Hematopoietic multipotent progenitor cell treated with erythropoietin and hydrocortisone succinate and interleukin-3 and kit ligand, for 6 days (in vitro differentiated cells): Measurements from ENCODE around the gene SYTL2.
"Not testable (repeated sequence)": the region's sequence is repeated elsewhere in the genome, so short reads cannot be mapped to it uniquely, and the experiment has no call there.

Experiments
- DNase-seq: peaks from one replicate; pipeline ENCODE4 v3.0.0-alpha.2; 2015

The SYTL2 gene

DNA sequence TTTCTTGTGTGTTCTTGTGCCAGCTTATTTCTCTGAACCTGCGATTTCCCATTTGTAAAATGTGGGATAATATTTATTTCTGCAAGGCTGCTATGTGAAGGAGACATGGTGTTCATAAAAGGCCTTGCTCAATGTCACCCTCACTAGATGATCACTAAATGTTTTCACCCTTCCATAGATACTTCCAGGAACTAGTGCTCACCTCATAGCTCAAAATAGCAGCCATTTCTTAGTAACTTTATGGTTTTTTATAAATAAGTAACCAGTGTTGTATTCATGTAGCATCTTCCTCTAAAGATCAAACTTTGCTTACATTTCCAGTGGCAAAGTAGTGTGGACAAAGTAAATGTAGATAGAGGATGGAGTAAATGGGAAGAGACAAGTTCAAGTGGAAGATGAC is 23.8 kb downstream of the SYTL2 start:
- no peak for DNase-seq

DNA sequence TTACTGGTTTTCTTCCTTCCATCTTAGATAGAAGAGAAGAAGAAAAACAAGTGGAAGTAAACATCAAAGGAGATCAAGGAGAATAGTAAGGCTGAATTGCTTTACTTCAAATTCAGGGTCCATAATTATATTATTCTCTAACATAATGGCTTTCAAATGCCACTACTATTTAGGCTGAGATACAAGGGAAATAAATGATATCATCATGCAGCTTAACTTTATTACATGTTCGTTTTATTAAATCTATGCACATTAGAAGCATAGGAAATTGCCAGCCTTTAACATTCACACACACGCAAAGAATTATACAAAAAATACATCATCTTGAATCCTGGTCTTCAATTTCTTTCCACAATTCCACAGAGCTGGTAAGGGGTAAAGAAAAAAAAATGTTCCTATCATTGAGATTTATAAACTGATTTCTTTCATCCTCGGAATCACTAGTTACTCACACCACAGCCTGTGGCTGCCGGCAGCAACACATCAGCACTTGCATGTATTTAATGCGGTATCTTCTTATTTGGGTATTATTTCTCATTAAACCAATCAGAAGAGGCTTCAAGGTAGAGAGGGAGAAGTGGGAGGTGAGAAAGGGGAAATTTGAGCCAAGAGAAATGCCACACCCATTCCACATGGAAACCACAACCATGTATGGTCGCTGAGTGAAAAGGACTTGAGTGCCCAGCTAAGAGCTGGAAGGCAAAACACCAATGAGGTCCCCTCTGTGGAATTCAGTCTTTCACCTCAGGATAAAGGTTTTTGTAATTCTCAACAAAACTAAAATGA is 26.3 kb downstream of the SYTL2 start:
- DNase-seq = no peak

DNA sequence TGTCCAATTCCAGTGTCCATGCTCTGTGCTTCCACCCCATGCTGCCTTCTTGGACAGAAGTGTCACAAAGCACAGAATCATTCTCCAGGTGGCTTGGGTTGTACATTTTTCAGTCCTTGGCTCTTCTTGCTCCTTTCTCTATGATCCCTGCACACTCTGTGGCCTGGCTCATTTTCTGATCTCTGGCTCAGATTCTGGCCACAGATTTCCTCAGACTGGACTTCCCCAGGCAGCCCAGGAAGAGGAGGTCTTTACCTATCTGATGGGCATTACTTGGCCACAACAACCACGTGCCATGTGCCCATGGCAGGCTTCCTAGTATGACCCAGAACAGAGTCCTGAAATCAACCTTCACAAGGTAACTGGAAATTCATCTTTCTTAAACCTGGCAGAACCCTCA is 27.2 kb downstream of the SYTL2 start:
- DNase-seq = no peak

DNA sequence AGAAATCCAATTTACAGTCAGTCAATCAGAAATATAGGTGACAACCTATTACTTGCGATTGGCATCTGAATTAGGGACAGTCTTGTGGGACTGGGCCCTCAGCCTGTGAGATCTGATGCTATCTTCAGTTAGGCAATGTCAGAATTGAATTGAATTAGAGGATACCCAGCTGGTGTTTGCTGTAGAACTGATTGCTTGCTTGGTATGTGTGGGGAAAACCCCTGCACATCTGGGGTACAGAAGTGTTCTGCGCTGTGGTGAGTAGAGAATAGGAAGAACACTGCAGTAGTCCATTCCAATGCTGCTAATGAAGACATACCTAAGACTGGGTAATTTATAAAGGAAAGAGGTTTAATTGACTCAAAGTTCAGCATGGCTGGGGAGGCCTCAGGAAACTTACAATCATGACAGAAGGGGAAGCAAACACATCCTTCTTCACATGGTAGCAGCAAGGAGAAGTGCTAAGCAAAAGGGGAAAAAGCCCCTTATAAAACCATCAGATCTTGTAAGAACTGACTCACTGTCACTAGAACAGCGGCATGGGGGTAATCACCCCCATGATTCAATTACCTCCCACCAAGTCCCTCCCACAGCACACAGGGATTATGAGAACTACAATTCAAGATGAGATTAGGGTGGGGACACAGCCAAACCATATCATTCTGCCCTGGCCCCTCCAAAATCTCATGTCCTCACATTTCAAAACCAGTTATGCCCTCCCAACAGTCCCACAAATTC is 30.0 kb downstream of the SYTL2 start:
- not testable (repeated sequence) for DNase-seq

DNA sequence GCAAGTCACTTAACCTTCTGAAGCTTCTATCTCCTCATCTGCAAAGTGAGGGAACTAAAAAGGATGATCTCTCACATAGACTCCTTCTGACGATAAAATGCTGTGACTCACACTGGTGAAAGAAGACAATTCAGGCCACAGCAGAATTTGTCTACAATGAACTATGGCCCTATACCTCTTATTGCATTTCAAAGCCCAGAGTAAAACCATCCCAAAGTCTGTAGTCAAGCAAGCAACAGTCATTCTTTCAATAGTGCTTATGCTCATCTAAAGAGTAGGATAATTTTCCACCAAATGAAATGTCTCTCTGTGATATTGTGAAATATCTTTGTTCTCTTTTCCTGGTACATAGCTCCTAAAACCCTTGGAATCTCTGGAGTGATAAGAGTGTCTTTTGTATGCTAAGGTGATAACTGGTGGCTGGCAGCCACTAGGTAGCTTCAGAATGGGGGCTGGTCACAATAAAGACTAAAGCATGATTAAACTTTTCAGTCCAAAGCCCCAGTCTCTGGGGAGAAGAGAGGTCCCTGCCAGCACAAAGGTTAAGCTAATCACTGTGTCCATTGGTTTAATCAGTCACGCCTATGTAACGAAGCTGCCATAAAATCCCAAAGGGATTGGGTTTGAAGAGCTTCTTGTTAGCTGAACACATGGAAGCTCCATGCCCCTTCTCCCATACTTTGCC is 30.8 kb downstream of the SYTL2 start:
- no peak for DNase-seq

DNA sequence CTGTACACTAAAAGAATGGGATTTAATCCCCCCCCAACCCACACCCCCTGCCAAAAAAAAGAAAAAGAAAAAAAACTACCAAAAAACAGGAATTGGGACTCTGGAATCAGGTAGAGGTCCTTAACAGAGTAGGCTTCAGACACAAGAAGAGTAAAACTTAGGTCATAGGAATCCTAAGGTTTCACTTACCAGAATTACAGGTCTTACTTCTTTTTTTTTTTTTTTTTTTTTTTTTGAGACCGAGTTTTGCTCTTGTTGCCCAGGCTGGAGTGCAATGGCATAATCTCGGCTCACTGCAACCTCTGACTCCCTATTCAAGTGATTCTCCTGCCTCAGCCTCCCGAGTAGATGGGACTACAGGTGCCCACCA is 33.4 kb downstream of the SYTL2 start:
- DNase-seq = not testable (repeated sequence)

DNA sequence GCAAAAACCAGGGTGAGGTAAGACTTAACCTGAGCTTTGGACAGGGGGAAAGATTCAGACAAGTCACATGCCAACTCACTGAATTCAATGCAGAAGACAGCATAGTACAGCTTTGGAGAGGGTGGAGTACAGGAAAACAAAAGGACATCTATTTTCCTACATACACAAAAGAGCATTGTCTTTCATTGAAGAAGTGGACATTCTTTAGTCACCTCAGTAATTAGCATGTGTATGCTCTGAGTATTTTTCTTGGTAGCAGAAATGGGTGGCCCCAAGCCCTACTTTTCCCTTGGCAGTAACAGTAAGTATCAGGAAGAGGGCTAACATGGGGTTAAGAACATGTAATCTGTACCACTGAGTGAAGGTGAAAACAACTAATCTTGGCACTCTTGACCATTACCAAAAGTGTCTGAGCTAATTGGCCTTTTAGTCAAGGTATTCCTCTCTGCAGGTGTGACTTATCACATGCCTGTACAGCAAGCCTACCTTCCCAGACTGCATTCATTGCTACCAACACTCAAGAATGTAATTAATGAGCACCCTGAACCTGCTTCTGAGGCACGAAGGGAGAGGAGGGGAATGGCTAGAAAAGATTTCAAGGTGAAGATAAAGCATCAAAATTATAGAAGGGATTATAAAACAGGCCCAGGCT is 33.9 kb downstream of the SYTL2 start:
- no peak for DNase-seq

DNA sequence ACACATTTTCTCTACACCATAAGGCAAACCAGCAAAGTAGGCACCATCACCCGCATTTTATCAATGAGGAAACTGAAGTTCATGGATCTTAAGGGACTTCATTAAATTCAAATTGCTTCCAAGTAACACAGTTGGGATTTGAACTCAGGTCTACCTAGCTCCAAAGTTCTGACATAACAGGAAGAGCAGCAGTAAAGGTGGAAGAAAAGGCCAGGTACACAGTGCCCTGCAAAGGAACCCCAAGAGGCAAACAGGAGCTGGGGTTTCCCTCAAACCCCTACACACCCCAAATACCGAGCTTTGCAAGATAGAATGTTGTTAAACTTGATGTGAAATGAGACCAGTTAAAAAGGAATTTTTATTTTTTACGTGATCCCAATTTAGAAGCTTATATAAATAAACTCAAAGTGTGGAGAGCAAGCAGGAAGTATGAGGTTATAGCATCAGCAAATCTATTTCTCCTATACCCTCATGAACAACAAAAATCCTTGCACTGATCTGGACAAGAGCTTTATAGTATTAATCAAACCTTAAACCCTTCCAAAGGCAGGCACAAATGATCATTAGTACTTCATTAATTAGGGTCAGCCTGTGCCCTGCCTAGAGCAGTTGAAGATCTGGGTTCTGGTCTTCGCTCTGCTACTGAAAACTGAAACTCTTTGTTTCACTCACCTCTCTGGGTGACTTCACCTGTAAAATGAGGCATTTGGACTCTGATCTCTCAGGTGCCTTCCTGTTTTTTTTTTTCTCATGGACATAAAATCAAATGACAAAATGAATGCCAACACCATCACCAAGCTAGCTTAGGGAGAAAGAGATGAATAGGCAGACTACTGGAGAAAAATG is 36.5 kb downstream of the SYTL2 start:
- no peak for DNase-seq

DNA sequence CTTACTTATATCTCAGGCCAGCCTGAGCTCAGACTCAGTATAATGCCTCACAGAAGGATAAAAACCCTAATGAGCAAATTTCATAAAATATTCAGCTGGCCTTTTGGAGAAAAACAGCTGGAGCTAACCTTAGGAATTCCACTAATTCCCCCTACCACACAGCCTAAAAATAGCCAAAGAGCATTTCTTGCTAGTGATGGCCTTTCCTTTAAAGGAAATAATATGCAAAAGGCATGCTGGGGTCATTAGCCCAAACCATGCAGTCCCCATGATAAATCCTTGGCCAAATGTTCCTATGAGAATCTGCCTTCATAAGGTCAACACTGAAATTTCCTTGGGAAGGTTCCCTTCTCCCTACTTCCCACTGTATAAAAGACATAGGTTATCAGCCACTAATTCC is 38.2 kb downstream of the SYTL2 start:
- no peak for DNase-seq

DNA sequence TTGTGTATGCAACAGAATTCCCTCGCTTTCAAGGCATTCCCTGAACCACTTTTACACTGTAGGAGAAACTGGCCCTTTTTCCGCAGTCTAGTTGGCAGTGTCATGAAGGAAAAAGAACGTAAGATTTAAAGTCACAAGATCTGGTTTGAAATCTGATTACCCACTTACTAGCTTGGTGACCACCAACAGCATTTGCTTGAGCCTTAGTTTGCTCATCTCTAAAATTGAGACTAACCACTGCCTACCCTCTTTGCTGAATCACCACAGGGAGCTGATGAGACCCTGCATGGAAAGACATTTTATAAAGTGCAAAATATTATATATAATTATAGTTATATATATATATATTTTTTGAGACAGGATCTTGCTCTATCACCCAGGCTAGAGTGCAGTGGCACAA is 39.4 kb downstream of the SYTL2 start:
- no peak for DNase-seq

DNA sequence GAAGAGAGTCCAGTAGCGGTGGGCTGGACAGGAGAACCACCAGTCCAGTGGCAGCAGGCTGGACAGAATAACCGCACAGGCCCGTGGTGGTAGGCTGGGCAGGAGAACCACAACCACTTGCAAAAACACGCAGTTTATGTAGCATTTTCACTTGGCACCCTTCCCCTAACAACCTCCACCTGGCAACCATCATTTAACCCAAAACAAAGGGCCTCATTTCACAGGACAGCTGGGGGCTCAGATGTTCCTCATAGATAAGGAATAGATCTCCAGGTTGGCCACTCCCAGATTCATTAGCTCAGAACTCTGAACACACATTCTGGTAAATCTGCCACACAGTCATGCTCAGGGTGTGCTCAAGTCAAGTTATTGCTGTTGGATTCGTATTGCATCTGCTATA is 41.2 kb downstream of the SYTL2 start:
- no peak for DNase-seq

DNA sequence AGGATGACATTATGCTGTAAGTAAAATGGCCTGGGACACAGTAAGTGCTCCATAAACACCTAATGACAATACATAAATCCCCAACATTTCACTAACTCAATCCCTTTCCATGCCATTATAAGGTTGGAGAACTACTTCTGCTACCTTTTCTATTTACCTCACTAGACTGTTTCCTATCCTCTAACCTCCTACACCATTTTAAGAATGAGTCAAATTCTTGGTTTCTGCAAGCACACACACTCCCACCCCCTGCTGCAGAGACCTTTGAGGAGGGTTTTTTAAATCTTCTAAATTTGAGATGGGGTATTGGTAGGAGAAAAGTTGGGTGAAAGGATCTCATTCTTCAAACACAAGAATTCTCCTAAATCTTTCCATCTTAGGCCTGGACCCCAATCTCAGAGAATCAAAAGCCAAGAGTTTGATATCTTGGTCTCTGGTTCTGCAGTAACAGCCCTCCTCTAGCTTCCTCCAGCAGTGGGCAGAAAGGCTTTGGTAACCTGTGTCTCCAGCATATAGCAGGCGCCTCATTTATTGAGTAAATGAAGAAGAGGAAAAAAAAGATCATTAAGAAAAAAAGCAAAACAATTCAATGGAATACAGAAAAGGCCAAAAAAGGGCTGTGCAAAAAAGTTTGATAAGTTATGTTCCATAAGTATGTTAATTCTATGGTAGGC is 42.3 kb downstream of the SYTL2 start:
- DNase-seq = no peak

DNA sequence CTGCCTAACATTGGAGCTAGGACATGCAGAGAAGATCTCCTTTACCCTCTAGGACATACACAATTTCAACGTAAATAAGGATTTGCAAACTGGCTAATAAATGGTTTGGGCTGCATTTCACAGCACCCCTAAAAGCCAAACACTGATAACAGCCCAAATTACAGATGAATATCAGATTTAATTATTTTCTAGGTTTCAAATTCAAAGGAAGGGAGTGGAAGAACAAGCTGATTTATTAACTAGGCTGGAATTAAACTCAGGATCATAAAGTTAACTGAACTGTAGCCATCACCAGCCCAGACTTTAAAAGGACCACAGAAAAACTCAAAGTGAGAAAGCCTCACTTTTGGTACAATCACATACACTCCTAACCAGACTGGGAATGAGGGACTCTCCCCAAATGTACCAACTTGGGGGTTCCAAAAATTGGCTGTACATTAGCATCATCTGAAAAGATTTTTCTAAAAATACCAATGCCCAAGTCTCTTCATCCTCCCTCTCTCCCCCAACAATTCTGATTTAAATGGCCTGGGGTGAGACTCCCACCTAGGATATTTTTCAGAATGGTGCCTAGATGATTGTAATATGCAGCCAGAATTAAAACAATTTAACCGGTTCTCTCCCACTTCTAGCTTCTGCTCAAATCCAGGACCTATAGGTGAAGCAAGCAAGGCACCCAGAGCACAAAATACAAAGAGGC is 43.5 kb downstream of the SYTL2 start:
- DNase-seq = no peak

DNA sequence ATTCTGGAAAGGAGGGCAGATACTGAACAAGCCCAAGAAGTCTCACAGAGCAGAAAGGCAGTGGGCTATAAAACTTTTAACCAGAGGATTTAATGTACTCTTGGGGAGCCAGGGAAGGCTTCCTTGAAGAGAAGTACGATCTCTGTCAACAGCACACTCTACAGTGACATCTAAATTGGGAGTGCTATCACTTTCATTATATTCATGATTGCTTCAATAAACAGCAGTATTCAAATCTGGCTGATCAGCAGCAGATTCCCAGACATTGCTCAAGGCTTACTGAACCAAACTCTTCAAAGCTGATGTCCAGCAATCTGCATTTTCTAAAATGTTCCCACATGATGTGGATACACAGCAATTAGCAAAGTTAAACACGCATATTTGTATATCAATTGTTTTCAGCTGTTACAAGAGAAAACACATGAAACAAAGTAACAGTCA is 44.2 kb downstream of the SYTL2 start:
- DNase-seq = no peak

DNA sequence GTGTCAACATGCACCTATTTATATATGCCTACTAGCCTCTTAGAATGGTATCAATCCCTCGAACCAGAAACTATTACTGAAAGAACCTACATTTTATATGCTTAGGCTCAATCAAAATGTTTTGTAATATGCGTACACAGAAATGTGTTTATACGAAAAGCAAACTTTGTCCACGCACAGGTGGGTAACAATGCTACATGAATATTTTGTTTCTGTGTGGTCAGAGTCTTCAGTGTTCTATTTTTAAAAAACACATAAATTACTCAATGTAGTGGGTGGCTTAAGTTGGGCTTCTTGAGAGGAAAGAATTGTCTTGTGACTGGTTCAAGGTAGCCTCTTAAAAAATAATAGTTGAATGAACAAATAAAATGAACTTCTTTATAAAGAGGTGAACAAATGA is 46.1 kb downstream of the SYTL2 start:
- DNase-seq = no peak

DNA sequence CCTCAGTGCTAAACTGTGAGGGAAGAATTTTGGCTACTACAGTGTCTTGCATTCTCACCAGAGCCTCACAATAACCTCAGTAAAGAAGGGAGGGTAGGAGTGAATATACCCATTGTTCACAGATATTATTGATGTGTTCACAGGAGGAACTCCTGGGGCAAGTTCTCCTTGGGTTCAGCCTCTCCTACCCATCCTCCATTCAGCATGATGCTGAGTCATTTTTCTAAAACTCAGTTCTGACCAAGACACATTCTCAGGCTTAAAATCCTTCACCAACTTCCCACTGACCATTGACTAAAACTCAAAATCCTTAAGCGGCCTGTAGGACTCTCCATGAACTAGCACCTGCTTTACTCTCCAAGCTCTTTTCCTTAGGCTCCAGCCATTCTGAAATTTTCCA is 48.7 kb downstream of the SYTL2 start:
- DNase-seq = no peak

DNA sequence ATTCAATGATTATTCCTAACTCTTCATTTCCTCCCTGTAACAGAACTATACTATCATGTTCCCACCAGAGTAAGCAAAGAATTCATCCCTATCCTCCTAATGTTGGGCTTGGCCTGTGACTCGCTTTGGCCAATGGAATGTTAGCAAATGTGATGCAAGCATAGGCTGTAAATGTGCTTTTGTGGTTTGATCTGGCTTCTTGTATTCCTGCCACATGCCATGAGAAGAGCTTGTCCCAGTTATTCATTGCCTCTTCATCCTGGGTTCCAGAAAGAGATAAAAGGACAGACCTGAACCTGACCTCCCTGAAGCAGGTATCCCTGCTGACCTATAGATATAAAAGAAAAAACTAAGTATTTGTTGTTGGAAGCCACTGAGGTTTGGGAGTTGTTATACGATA is 51.0 kb downstream of the SYTL2 start:
- no peak for DNase-seq

DNA sequence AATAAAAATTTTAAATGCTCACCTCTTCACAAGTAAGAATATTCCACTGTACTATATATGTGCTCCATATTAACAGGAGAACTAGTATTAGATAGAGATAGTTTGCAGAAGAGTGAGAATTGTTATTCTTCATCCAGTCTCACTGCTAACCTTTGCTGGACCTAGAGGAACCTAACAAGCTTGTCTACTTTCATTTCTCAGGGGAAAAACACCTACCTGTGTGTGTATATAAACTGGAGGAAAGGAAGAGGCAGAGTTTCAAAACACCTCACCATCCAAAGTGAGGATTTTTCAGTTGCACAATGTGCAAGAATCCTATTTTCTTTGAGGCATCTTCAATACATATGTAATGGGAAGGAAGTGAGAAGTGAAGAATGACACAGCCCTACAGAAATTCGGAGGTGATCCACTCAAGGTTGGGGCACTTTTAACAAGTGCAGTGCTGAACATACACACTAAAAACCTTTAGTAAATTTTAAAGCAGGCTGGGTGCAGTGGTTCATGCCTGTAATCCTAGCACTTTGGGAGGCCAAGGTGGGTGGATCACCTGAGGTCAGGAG is 52.4 kb downstream of the SYTL2 start:
- DNase-seq = no peak

DNA sequence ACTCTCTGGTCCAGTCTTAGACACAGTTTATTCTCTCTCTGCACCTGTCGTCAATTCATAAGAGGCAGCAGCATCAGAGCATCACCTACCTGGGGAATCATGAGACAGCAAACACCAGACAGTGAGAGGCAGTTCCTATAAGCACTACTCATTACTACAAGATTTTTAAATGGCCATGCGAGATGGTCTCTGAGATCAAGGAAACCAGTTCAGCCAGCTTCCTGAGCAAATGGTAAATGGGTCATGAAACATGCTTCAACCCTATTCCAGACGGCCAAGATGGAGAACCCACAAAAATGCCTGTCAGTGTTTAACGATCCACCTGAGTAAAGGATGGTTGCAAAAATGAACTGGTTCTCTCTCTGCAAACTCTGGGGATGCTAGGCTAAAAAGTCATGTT is 52.9 kb downstream of the SYTL2 start:
- DNase-seq = no peak

DNA sequence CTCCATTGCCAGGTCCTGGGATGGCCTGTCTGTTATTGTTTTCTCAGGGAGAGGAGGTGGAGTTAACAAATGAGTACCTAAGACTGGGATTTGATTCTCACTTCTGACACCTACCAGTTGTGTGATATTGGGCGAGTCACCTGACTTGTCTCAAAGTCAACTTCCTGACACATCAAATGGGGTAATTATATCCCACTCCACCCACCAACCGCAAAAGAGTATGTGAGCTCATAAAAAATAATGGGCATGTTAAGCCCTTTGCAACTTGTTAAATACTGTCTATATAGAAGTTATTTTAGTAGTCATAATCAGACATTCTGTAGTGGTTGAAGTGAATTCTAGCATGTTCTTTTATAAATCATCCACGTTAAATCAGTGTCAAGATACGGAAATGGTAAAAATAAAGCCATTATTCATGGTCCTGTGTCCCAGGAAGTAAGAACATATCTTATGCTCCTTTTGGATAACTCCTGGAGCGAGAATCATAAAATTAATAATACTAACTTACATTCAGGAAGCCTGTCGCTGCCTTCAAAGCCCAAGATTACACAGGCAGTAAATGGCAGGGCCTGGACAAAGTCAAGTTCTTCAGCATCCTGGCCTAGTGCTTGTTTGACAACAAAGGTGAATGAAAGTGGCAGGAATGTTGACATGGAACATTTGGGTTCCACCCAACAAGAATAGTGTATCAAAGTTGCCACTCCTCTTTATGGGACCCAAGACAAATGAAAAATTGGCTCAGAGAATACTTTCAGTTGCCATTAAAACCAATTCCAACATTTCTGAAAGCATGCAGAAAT is 54.3 kb downstream of the SYTL2 start:
- no peak for DNase-seq
